Measurements from ENCODE around the gene USP49. TPM values are rescaled to one million over a fixed set of nuclear protein-coding genes. Genes with fewer than 3 reads are reported as not detected.
A peak's percentile ranks its signal among the peaks of the same experiment; 100 is the strongest.

Gene USP49
- total RNA-seq, 1 donor from 2014 or later, result 2.4 TPM

DNA sequence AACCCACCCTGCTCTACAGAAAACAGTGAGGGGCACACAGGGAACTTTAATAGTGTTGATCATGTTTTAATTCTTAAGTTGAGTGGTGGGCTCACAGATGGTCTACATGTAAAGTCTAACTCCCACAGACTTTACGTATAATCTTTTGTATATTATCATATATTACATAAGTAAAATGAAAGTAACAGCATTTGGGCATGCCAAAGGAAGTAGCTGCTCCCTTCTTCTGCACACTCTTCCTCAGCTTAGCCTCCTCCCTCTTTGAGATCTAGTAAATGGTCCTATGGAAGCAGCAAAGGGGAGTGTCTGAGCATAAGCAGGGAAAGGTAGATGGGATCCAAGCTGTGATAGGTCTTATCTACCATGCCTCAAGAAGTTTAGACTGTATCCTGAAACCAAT lies 14.6 kb upstream of the USP49 start:
- no peaks in the 10 kb centered on the region for H3K36me3 ChIP-seq (ENCODE audit: control insufficient read depth, insufficient read depth, low read length)
- H3K4me3 ChIP-seq (ENCODE audit: low read depth, low read length), result no peak overlapping the region
- TF ChIP-seq, protein P1, sequence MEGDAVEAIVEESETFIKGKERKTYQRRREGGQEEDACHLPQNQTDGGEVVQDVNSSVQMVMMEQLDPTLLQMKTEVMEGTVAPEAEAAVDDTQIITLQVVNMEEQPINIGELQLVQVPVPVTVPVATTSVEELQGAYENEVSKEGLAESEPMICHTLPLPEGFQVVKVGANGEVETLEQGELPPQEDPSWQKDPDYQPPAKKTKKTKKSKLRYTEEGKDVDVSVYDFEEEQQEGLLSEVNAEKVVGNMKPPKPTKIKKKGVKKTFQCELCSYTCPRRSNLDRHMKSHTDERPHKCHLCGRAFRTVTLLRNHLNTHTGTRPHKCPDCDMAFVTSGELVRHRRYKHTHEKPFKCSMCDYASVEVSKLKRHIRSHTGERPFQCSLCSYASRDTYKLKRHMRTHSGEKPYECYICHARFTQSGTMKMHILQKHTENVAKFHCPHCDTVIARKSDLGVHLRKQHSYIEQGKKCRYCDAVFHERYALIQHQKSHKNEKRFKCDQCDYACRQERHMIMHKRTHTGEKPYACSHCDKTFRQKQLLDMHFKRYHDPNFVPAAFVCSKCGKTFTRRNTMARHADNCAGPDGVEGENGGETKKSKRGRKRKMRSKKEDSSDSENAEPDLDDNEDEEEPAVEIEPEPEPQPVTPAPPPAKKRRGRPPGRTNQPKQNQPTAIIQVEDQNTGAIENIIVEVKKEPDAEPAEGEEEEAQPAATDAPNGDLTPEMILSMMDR (IDR thresholded peaks at IDR 0.05; ENCODE audit: insufficient read depth, low read length, poor library complexity, severe bottlenecking), result no peak
- no peaks in the 10 kb centered on the region for H3K27me3 ChIP-seq (ENCODE audit: control insufficient read depth, insufficient read depth, low read length)
- DNase-seq (ENCODE audit: low read depth), result no peak

DNA sequence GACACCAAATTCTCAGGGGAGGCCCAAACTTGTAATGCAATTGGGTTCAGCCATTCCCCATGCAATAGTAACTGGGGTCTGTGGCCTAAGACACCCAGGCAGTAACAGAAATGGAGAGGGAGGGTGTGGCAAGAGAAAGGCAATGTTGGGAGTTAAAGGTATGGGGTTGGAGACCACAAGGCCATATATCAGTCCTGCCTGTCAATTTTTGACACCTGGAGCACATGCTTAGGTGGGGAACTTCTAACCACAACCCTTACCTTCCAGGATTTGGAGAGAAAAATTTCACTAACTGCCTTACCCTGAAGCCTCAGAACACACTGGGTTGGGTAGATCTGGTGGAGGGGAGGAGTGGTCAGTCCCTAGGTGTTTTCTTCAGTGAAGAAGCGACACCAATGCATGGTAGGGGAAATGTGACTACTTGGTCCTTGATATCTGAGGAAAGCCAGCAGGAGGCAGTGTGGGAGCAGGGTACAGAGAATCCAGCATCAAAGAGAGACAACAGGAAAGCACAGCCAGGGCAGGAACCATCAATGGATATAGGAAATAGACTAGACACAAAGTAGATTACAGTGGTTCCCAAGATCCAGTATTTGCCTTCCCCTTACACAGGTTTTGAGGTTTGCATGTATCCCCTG lies 6.8 kb upstream of the USP49 start:
- no peak for DNase-seq (ENCODE audit: low read depth)
- TF ChIP-seq, protein P1 (IDR thresholded peaks at IDR 0.05; ENCODE audit: insufficient read depth, low read length, poor library complexity, severe bottlenecking), result peak; percentile 31
- no peaks in the 10 kb centered on the region for H3K36me3 ChIP-seq (ENCODE audit: control insufficient read depth, insufficient read depth, low read length)
- H3K27me3 ChIP-seq (ENCODE audit: control insufficient read depth, insufficient read depth, low read length), result no peaks in the 10 kb centered on the region
- no peak overlapping the region for H3K4me3 ChIP-seq (ENCODE audit: low read depth, low read length)

DNA sequence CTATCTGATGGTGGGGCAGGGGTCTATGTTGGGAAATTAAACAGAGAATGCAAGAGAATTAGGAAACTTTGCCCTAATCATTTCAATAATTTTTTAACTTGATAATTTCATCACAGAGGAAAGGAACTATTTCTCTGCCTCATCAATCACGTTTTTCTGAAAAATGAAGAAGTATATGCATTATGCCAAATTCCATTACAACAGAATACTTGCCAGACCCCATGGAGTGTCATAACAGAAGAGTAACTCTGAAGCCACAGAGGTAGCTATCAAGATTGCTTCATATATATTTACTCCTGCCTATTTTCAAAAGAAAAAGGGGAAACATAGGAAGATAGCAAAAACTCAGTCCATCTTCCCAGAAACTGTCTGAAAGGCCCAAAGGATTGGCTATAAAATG lies 5.7 kb upstream of the USP49 start:
- Histone ChIP-seq H3K36me3 (ENCODE audit: control insufficient read depth, insufficient read depth, low read length) (no peaks in the 10 kb centered on the region), H3K27me3 (ENCODE audit: control insufficient read depth, insufficient read depth, low read length) (no peaks in the 10 kb centered on the region), H3K4me3 (ENCODE audit: low read depth, low read length) (no peak overlapping the region)
- no peak for DNase-seq (ENCODE audit: low read depth)
- TF ChIP-seq, protein P1 (IDR thresholded peaks at IDR 0.05; ENCODE audit: insufficient read depth, low read length, poor library complexity, severe bottlenecking), result no peak

DNA sequence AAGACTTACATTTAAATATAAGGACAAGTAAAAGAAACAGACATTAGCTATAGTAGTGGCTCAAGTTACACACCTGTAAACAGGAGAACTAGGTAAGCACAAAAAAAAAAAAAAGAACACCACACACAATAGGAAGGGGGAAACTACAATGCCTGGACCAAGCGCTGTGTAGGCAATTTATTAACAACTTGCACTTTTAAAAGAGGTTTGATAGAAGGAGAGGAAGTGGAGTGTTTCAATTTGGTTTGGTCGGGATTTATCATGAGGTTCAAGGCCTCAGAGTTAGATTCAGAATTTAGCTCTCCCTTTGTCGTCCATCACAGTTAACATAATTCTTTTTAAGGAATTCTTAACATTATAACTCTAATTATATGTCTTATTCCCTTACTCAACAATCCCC lies 1.1 kb upstream of the USP49 start:
- H3K36me3 ChIP-seq (ENCODE audit: control insufficient read depth, insufficient read depth, low read length), result no peaks in the 10 kb centered on the region
- no peak for DNase-seq (ENCODE audit: low read depth)
- TF ChIP-seq, protein P1 (IDR thresholded peaks at IDR 0.05; ENCODE audit: insufficient read depth, low read length, poor library complexity, severe bottlenecking), result no peak
- H3K4me3 ChIP-seq (ENCODE audit: low read depth, low read length), result no peak overlapping the region
- H3K27me3 ChIP-seq (ENCODE audit: control insufficient read depth, insufficient read depth, low read length), result no peaks in the 10 kb centered on the region

DNA sequence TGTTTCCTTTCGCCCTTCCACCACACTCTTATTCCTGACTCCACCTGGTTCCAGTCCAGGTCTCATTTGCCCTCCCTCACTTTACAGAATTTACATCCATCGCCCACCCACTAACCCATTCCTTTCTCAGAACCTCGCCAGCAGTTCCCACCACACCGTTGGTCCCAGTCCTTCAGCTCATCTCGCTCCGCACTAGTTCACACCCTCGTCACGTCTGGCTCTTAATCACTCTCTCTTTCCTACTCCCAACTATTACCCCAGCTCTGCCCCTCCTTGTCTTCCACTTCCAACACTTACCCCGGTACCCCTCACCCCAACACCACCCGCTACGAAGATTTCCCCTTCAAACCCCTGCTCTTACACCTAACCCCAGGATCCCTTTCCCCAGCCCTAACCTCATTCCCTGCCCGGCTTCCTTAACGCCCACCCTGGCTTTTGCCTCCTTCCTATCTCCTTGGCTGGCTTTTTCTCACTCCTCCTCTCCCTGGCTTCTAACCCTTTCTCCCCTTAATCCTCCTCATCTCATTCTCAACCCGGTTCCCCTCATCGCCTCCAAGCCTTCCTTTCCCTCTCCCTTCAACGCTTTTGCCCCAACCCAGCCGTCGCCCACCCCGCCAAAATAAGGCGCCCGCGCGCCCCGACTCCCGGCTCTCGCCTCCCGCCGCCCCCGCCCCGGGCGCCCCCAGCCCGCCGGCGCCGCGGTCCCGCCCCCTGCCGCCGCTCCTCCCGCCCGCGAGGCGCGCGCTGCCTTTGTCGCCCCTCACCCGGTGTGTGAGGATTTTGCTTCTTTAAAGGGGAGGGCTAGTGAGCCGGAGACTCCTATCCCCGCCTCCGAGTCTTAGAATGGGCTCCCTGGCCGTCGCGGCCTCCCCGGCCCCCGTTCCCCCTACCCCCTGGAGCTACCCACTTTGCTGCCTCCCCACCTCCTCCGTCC lies 542 bp downstream of the USP49 start:
- Histone ChIP-seq H3K36me3 (ENCODE audit: control insufficient read depth, insufficient read depth, low read length) (no peaks in the 10 kb centered on the region), H3K27me3 (ENCODE audit: control insufficient read depth, insufficient read depth, low read length) (no peaks in the 10 kb centered on the region), H3K4me3 (ENCODE audit: low read depth, low read length) (peak overlapping the region; percentile 73)
- no peak for DNase-seq (ENCODE audit: low read depth)
- TF ChIP-seq, protein P1 (IDR thresholded peaks at IDR 0.05; ENCODE audit: insufficient read depth, low read length, poor library complexity, severe bottlenecking), result no peak

All from kidney epithelial cell (primary cell).